Liver (tissue), 3 donors: Measurements from ENCODE around the gene SLC17A9.

Experiments
- EGR1 ChIP-seq, 2 donors: IDR thresholded peaks; 2 replicates each; pipeline ENCODE4 v1.6.1; 2016 to 2018; ENCODE audit warnings: antibody characterized with exemption in 2 of 2, low read depth in 2 of 2
- GABPA ChIP-seq, 2 donors: IDR thresholded peaks in 1 of 2; conservative IDR thresholded peaks in 1 of 2; 2 replicates each; pipeline ENCODE4 v1.6.1; 2016; ENCODE audit warnings: antibody characterized with exemption in 2 of 2, mild to moderate bottlenecking in 1 of 2, moderate library complexity in 1 of 2
- HNF4G ChIP-seq: IDR thresholded peaks from 2 replicates; pipeline ENCODE4 v1.6.1; 2016; ENCODE audit warnings: antibody characterized with exemption
- JUND ChIP-seq, 2 donors: IDR thresholded peaks; 2 replicates each; pipeline ENCODE4 v1.6.1; 2016; ENCODE audit warnings: antibody characterized with exemption in 2 of 2
- MAX ChIP-seq: IDR thresholded peaks from 2 replicates; pipeline ENCODE4 v1.6.1; 2016; ENCODE audit warnings: antibody characterized with exemption
- RAD21 ChIP-seq, 2 donors: IDR thresholded peaks; 2 replicates each; pipeline ENCODE4 v1.6.1; 2016; ENCODE audit warnings: antibody characterized with exemption in 2 of 2, mild to moderate bottlenecking in 2 of 2
- REST ChIP-seq: IDR thresholded peaks from 2 replicates; pipeline ENCODE4 v1.6.1; 2016; ENCODE audit warnings: antibody characterized with exemption, mild to moderate bottlenecking
- SP1 ChIP-seq: IDR thresholded peaks from 2 replicates; pipeline ENCODE4 v1.6.1; 2018; ENCODE audit warnings: antibody characterized with exemption, mild to moderate bottlenecking
- TAF1 ChIP-seq: conservative IDR thresholded peaks from 2 replicates; pipeline ENCODE4 v1.6.1; 2016; ENCODE audit warnings: antibody characterized with exemption, mild to moderate bottlenecking
- TF ChIP-seq, protein P1 (sequence below): fragments of 150-350 bp; IDR thresholded peaks from 2 replicates; pipeline ENCODE4 v1.5.1; 2017; ENCODE audit warnings: improper control_type of control experiment, low read depth, low read length; ENCODE audit not compliant: missing input control
- donor health status: healthy.
- donor health status: healthy.

- TF ChIP-seq, protein P1, sequence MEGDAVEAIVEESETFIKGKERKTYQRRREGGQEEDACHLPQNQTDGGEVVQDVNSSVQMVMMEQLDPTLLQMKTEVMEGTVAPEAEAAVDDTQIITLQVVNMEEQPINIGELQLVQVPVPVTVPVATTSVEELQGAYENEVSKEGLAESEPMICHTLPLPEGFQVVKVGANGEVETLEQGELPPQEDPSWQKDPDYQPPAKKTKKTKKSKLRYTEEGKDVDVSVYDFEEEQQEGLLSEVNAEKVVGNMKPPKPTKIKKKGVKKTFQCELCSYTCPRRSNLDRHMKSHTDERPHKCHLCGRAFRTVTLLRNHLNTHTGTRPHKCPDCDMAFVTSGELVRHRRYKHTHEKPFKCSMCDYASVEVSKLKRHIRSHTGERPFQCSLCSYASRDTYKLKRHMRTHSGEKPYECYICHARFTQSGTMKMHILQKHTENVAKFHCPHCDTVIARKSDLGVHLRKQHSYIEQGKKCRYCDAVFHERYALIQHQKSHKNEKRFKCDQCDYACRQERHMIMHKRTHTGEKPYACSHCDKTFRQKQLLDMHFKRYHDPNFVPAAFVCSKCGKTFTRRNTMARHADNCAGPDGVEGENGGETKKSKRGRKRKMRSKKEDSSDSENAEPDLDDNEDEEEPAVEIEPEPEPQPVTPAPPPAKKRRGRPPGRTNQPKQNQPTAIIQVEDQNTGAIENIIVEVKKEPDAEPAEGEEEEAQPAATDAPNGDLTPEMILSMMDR, result no peak
- TF ChIP-seq SP1 (no peak), GABPA (IDR thresholded peaks at IDR 0.05 in 1 of 2, conservative IDR thresholded peaks at IDR 0.05 in 1 of 2) (no peak), MAX (no peak), RAD21 (IDR thresholded peaks at IDR 0.05) (no peak), TAF1 (no peak), EGR1 (IDR thresholded peaks at IDR 0.05; ENCODE audit: low read depth in 2 of 2) (no peak), JUND (IDR thresholded peaks at IDR 0.05) (no peak), REST (no peak), HNF4G (no peak)
Observed at GRCh38 chr20:62969179-62969760, 16.8 kb downstream of the SLC17A9 start.
